Neural progenitor cell (in vitro differentiated cells): ENCODE data around the gene CDH3.

ENCODE experiments used
- CTCF ChIP-seq: fragments of 200-600 bp; sonication (generic); IDR thresholded peaks from 2 replicates; pipeline ENCODE4 v1.5.1; 2017; ENCODE audit warnings: antibody characterized with exemption, mild to moderate bottlenecking
- EZH2 ChIP-seq: fragments of 200-600 bp; sonication (generic); IDR thresholded peaks from 2 replicates; pipeline ENCODE4 v1.6.1; 2017; ENCODE audit warnings: antibody characterized with exemption, mild to moderate bottlenecking, moderate library complexity

GRCh38 chr16:68668266-68668665 is 23.2 kb downstream of the CDH3 start:
- TF ChIP-seq CTCF, result no peak
- no peak for TF ChIP-seq EZH2
